PFSK-1 (cell line): ENCODE measurements around the gene DENND1B.

ENCODE experiments used
- POLR2AphosphoS5 ChIP-seq: IDR thresholded peaks from 2 replicates; pipeline ENCODE4 v1.6.1; 2012; ENCODE audit warnings: low read depth, mild to moderate bottlenecking, control low read depth, low read length, moderate library complexity
- SIN3A ChIP-seq: IDR thresholded peaks from 2 replicates; pipeline ENCODE4 v1.6.1; 2012; ENCODE audit warnings: mild to moderate bottlenecking, low read length, moderate library complexity, borderline replicate concordance; ENCODE audit not compliant: insufficient read depth

- no peak for TF ChIP-seq POLR2AphosphoS5
- no peak for TF ChIP-seq SIN3A
Observed at GRCh38 chr1:197763769-197764168, 11.5 kb downstream of the DENND1B start.
